ENCODE measurements around the gene PSME1. TPM values are rescaled to one million over a fixed set of nuclear protein-coding genes. Genes with fewer than 3 reads are reported as not detected.

PSME1 gene
- total and polyA plus RNA-seq, 4 donors = 125 to 311 (median 239) TPM

DNA sequence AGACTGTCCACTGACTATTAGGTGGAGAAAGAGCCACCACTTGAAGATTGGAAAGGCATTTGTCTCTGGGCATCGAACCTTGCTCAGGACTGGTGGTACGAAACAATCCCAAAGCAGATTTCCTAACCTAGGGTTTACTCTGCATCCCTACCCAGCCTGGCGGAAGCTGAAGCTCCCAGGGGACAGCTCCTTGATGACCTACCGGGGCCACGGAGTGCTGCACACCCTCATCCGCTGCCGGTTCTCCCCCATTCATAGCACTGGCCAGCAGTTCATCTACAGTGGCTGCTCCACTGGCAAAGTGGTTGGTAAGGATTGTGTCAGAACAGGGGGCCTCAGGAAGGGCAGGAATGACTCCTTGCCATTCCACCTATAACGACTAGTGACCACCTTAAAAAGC lies 14.8 kb upstream of the PSME1 start:
- no peak for ATAC-seq (ENCODE audit: insufficient read depth, low FRiP score)
- Histone ChIP-seq H3K4me3 (no peak overlapping the region), H3K9me3 (ENCODE audit: control insufficient read depth in 4 of 4, insufficient read depth in 3 of 4, low read length in 3 of 4) (no peaks in the 10 kb centered on the region), H3K9ac (ENCODE audit: insufficient read depth in 1 of 2, low read length in 2 of 2) (no peak overlapping the region), H3K4me1 (ENCODE audit: control insufficient read depth in 5 of 5, insufficient read depth in 5 of 5, low read length in 5 of 5) (peaks cover 0 to 5% (median 2%) of the 10 kb centered on the region in 5 donors), H3K27me3 (ENCODE audit: control insufficient read depth in 3 of 3, insufficient read depth in 3 of 3, low read length in 2 of 3) (no peaks in the 10 kb centered on the region), H3K27ac (ENCODE audit: low read depth in 1 of 2, low read length in 1 of 2) (no peak overlapping the region), H3K36me3 (ENCODE audit: control insufficient read depth in 4 of 4, insufficient read depth in 4 of 4, low read length in 4 of 4) (peaks cover 26 to 56% (median 31%) of the 10 kb centered on the region in 4 donors)
- WGBS, 2 donors = 96 to 97% methylated on average over 8 of the region's 8 CpGs
- DNase-seq = no peak
- no peak for TF ChIP-seq CTCF (IDR thresholded peaks at IDR 0.05; ENCODE audit: control extremely low read depth, extremely low read depth)

DNA sequence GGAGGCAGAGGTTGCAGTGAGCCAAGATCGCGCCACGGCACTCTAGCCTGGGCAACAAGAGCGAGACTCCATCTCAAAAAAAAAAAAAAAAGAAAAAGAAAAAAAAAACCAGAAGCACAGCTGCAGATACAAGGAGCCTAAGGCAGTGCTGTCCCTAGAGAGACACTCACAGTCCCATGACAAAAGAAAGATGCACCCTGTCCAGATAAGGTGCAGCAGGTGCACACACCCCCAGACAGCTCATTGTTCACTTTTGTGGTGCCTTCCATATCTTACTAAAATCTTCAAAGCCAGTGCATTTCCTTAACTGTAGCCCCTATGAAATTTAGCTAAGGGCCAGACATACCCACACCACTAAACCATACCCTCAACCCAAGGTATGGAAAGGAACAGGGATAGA lies 13.6 kb upstream of the PSME1 start:
- 97 to 98% methylated on average over 4 of the region's 4 CpGs for WGBS, 2 donors
- no peak overlapping the region for H3K9ac ChIP-seq (ENCODE audit: insufficient read depth in 1 of 2, low read length in 2 of 2)
- no peak overlapping the region for H3K4me3 ChIP-seq
- H3K27me3 ChIP-seq (ENCODE audit: control insufficient read depth in 3 of 3, insufficient read depth in 3 of 3, low read length in 2 of 3) = no peaks in the 10 kb centered on the region
- no peaks in the 10 kb centered on the region for H3K9me3 ChIP-seq (ENCODE audit: control insufficient read depth in 4 of 4, insufficient read depth in 3 of 4, low read length in 3 of 4)
- no peak for ATAC-seq (ENCODE audit: insufficient read depth, low FRiP score)
- H3K4me1 ChIP-seq (ENCODE audit: control insufficient read depth in 5 of 5, insufficient read depth in 5 of 5, low read length in 5 of 5) = no peaks in the 10 kb centered on the region
- H3K27ac ChIP-seq (ENCODE audit: low read depth in 1 of 2, low read length in 1 of 2) = no peak overlapping the region
- no peak for DNase-seq
- peaks cover 26 to 52% (median 30%) of the 10 kb centered on the region in 4 donors for H3K36me3 ChIP-seq (ENCODE audit: control insufficient read depth in 4 of 4, insufficient read depth in 4 of 4, low read length in 4 of 4)
- TF ChIP-seq CTCF (IDR thresholded peaks at IDR 0.05; ENCODE audit: control extremely low read depth, extremely low read depth) = no peak

DNA sequence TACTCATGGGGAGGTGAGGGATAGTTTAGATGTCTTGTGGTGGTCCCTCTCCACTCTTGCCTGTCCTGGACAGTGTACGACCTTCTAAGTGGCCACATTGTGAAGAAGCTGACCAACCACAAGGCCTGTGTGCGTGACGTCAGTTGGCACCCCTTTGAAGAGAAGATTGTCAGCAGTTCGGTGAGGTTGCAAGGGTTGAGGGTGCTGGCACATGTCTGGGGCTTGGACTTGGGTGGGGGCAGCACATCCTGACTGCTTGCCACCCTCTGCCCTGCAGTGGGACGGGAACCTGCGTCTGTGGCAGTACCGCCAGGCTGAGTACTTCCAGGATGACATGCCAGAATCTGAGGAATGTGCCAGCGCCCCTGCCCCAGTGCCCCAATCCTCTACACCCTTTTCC lies 13.1 kb upstream of the PSME1 start:
- no peak for TF ChIP-seq CTCF (IDR thresholded peaks at IDR 0.05; ENCODE audit: control extremely low read depth, extremely low read depth)
- Histone ChIP-seq H3K9me3 (ENCODE audit: control insufficient read depth in 4 of 4, insufficient read depth in 3 of 4, low read length in 3 of 4) (no peaks in the 10 kb centered on the region), H3K36me3 (ENCODE audit: control insufficient read depth in 4 of 4, insufficient read depth in 4 of 4, low read length in 4 of 4) (peaks cover 24 to 51% (median 28%) of the 10 kb centered on the region in 4 donors), H3K27me3 (ENCODE audit: control insufficient read depth in 3 of 3, insufficient read depth in 3 of 3, low read length in 2 of 3) (no peaks in the 10 kb centered on the region), H3K27ac (ENCODE audit: low read depth in 1 of 2, low read length in 1 of 2) (no peak overlapping the region), H3K4me3 (no peak overlapping the region), H3K4me1 (ENCODE audit: control insufficient read depth in 5 of 5, insufficient read depth in 5 of 5, low read length in 5 of 5) (no peaks in the 10 kb centered on the region), H3K9ac (ENCODE audit: insufficient read depth in 1 of 2, low read length in 2 of 2) (no peak overlapping the region)
- DNase-seq (no peak), ATAC-seq (ENCODE audit: insufficient read depth, low FRiP score) (no peak)
- 90% methylated on average over 8 of the region's 8 CpGs for WGBS, 2 donors
